DMS53 (cell line): ENCODE measurements around the gene SVIL.
"Not testable (repeated sequence)": the region's sequence is repeated elsewhere in the genome, so short reads cannot be mapped to it uniquely, and the experiment has no call there.

Experiments used
- DNase-seq: peaks from one replicate; lab custom pipeline; 2025; lab: John Stamatoyannopoulos, UW

The SVIL gene

GRCh38 chr10:29648983-29649268 is 14.2 kb upstream of the SVIL start:
- DNase-seq = no peak

- DNase-seq = no peak
Measured at GRCh38 chr10:29648114-29648982, 13.6 kb upstream of the SVIL start.

GRCh38 chr10:29647478-29647877 is 12.7 kb upstream of the SVIL start:
- peak; percentile 9 for DNase-seq

- DNase-seq = no peak
Measured at GRCh38 chr10:29646960-29647461, 12.2 kb upstream of the SVIL start.

- DNase-seq = peak; percentile 22
Measured at GRCh38 chr10:29646238-29646902, 11.6 kb upstream of the SVIL start.

- no peak for DNase-seq
Measured at GRCh38 chr10:29643771-29644501, 9.2 kb upstream of the SVIL start.

- DNase-seq = no peak
Measured at GRCh38 chr10:29642990-29643389, 8.2 kb upstream of the SVIL start.

GRCh38 chr10:29637537-29637936 is 2.8 kb upstream of the SVIL start:
- DNase-seq = no peak

- DNase-seq = peak; percentile 87
Measured at GRCh38 chr10:29636178-29636577, 1.4 kb upstream of the SVIL start.

GRCh38 chr10:29635711-29636144 is 957 bp upstream of the SVIL start:
- peak; percentile 96 for DNase-seq

- DNase-seq = peak; percentile 30
Measured at GRCh38 chr10:29634105-29634504, 666 bp downstream of the SVIL start.

- DNase-seq = no peak
Measured at GRCh38 chr10:29631049-29631339, 3.8 kb downstream of the SVIL start.

- DNase-seq = peak; percentile 73
Measured at GRCh38 chr10:29630205-29631048, 4.3 kb downstream of the SVIL start.

- peak; percentile 15 for DNase-seq
Measured at GRCh38 chr10:29628912-29629526, 5.8 kb downstream of the SVIL start.

GRCh38 chr10:29628311-29628710 is 6.5 kb downstream of the SVIL start:
- DNase-seq = no peak

- peak; percentile 46 for DNase-seq
Measured at GRCh38 chr10:29627201-29628132, 7.3 kb downstream of the SVIL start.

GRCh38 chr10:29624357-29624756 is 10.4 kb downstream of the SVIL start:
- DNase-seq = not testable (repeated sequence)

GRCh38 chr10:29623797-29624196 is 11.0 kb downstream of the SVIL start:
- peak; percentile 8 for DNase-seq

- DNase-seq = no peak
Measured at GRCh38 chr10:29622382-29622922, 12.3 kb downstream of the SVIL start.

- peak; percentile 12 for DNase-seq
Measured at GRCh38 chr10:29621161-29621560, 13.6 kb downstream of the SVIL start.
